Peyer's patch (tissue), 4 donors: Measurements from ENCODE around the gene RRP9. TPM values are rescaled to one million over a fixed set of nuclear protein-coding genes. Genes with fewer than 3 reads are reported as not detected.
"Not testable (repeated sequence)": the region's sequence is repeated elsewhere in the genome, so short reads cannot be mapped to it uniquely, and the experiment has no call there.

Experiments used
- DNase-seq, 3 donors: peaks; one replicate each; pipeline ENCODE4 v3.0.0-alpha.2; 2017 to 2019
- H3K27ac ChIP-seq, 4 donors: fragments of 200-600 bp; sonication (generic); one replicate each; pipeline ENCODE4 v1.5.1; 2016 to 2019
- H3K27me3 ChIP-seq, 2 donors: fragments of 200-600 bp; sonication (generic); one replicate each; pipeline ENCODE4 v1.5.1; 2019
- H3K36me3 ChIP-seq, 3 donors: fragments of 200-600 bp; sonication (generic); one replicate each; pipeline ENCODE4 v1.5.1; 2016 to 2019
- H3K4me1 ChIP-seq, 4 donors: fragments of 200-600 bp; sonication (generic); one replicate each; pipeline ENCODE4 v1.5.1; 2016 to 2019
- H3K4me3 ChIP-seq, 4 donors: fragments of 200-600 bp; sonication (generic); 1 replicate in 3 of 4; 2 replicates in 1 of 4; pipeline ENCODE4 v1.5.1; 2016 to 2019; ENCODE audit warnings: mild to moderate bottlenecking in 1 of 4
- H3K9me3 ChIP-seq, 4 donors: fragments of 200-600 bp; sonication (generic); one replicate each; pipeline ENCODE4 v1.5.1; 2016 to 2019; ENCODE audit warnings: mild to moderate bottlenecking in 1 of 4
- POLR2A ChIP-seq, 2 donors: fragments of 450-650 bp; IDR thresholded peaks; one replicate each; pipeline ENCODE4 v1.5.1; 2017; ENCODE audit warnings: antibody characterized with exemption in 2 of 2, mild to moderate bottlenecking in 2 of 2, moderate library complexity in 2 of 2
- total RNA-seq, 4 donors: library from RNA; depleted of rRNA; stranded (reverse); fragments of >200 nt; gene quantifications; one replicate each; pipeline ENCODE4 v1.1.0, GENCODE V29; 2016
- TF ChIP-seq, protein P1 (sequence below), 6 experiments: fragments of 450-650 bp in 4 of 6; fragments of 200-600 bp in 2 of 6; sonication (generic) in 1 of 6; IDR thresholded peaks; one replicate each; pipeline ENCODE4 v1.5.1; 2017 to 2019; ENCODE audit warnings: antibody characterized with exemption in 6 of 6, mild to moderate bottlenecking in 3 of 6, moderate library complexity in 1 of 6

The RRP9 gene
- total RNA-seq, 4 donors from 2014 or later = 4.7 to 17.3 (median 7.7) TPM

DNA sequence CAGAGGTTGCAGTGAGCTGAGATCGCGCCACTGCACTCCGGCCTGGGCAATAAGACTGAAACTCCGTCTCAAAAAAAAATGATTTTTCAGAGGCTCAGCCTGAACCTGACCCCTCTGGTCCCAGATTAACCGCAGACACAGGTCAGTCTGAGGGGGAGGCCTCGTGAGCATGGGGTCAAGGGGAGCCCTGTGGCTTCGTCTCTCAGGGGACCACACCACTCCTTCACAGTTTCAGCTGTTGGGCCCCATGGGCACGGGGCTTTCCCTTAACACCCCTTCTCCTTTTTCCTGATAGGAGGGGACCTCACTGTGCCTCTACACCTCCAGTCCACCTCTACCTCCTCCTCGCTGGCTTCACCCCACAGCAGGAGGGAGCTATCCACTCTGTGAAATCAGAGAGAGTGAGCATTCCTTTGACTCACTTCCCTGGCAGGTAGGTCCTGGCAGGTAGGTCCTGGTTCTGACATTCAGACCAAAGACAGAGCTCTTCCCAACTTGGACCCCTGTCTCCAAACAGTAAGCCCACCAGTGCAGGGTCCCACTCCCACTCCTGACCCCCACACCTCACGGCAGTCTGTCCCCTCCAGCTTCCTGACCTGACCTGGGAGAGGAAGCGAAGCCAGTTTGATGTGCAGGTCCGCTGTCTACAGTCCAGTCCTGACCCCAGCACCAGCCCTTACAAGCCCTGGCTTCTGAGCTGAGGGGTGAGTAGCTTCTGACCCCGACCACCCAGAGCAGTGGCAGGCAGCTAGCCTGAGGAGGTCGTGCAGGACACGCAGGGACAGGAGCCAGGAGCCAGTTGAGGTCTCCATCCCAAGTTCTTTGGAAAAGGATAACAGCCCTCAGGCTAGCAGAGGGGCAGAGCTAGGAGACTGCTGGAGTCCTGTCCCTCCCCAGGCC is 9.0 kb downstream of the RRP9 start:
- Histone ChIP-seq H3K36me3 (peaks cover 0 to 55% (median 0%) of the 10 kb centered on the region in 3 donors), H3K9me3 (no peaks in the 10 kb centered on the region), H3K4me1 (no peaks in the 10 kb centered on the region), H3K4me3 (no peak overlapping the region), H3K27me3 (no peaks in the 10 kb centered on the region), H3K27ac (no peak overlapping the region)
- TF ChIP-seq, protein P1, sequence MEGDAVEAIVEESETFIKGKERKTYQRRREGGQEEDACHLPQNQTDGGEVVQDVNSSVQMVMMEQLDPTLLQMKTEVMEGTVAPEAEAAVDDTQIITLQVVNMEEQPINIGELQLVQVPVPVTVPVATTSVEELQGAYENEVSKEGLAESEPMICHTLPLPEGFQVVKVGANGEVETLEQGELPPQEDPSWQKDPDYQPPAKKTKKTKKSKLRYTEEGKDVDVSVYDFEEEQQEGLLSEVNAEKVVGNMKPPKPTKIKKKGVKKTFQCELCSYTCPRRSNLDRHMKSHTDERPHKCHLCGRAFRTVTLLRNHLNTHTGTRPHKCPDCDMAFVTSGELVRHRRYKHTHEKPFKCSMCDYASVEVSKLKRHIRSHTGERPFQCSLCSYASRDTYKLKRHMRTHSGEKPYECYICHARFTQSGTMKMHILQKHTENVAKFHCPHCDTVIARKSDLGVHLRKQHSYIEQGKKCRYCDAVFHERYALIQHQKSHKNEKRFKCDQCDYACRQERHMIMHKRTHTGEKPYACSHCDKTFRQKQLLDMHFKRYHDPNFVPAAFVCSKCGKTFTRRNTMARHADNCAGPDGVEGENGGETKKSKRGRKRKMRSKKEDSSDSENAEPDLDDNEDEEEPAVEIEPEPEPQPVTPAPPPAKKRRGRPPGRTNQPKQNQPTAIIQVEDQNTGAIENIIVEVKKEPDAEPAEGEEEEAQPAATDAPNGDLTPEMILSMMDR (IDR thresholded peaks at IDR 0.05) = no peak
- TF ChIP-seq POLR2A (IDR thresholded peaks at IDR 0.05) = no peak
- DNase-seq = no peak

DNA sequence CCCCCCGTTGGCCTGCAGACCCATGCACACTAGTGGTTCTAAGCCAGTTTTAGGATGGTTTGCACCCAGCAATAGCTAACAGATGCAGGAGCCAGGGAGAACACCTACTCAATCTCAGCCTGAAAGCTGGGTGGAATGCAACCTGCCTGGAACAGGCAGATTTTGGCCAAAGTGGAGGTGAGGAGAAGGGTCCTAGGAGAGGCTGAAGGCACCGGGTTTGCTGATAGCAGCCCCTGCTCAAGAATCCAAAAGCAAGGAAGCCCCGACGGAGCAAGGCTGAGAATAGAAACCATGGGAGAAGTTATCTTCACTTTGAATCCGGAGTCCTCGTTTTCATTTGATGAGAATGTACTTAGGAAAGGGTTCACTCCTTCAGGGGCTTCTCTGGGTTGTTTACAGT is 9.9 kb downstream of the RRP9 start:
- DNase-seq = no peak
- Histone ChIP-seq H3K9me3 (no peaks in the 10 kb centered on the region), H3K36me3 (peaks cover 0 to 45% (median 0%) of the 10 kb centered on the region in 3 donors), H3K4me1 (no peaks in the 10 kb centered on the region), H3K4me3 (no peak overlapping the region), H3K27me3 (no peaks in the 10 kb centered on the region), H3K27ac (no peak overlapping the region)
- TF ChIP-seq POLR2A (IDR thresholded peaks at IDR 0.05) = no peak
- TF ChIP-seq, protein P1 (IDR thresholded peaks at IDR 0.05) = no peak

DNA sequence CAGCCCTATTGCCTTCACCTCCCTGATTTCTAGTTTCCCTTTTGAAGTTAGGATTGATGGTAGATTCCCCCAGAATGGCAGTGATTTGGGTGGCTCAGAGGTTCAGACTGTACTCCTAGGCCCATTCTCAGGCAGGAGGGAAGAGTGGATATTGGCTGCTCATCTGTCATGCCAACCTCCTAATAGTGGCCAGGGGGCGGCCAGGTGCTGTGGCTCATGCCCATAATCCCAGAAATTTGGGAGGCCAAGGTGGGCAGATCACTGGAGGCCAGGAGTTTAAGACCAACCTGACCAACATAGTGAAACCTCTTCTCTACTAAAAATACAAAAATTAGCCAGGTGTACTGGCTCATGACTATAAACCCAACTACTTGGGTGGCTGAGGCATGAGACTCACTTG is 11.3 kb downstream of the RRP9 start:
- H3K27me3 ChIP-seq = no peaks in the 10 kb centered on the region
- no peaks in the 10 kb centered on the region for H3K4me1 ChIP-seq
- DNase-seq = no peak
- TF ChIP-seq, protein P1 (IDR thresholded peaks at IDR 0.05) = no peak
- no peak for TF ChIP-seq POLR2A (IDR thresholded peaks at IDR 0.05)
- H3K27ac ChIP-seq = no peak overlapping the region
- H3K36me3 ChIP-seq = peaks cover 0 to 32% (median 0%) of the 10 kb centered on the region in 3 donors
- no peaks in the 10 kb centered on the region for H3K9me3 ChIP-seq
- no peak overlapping the region for H3K4me3 ChIP-seq

DNA sequence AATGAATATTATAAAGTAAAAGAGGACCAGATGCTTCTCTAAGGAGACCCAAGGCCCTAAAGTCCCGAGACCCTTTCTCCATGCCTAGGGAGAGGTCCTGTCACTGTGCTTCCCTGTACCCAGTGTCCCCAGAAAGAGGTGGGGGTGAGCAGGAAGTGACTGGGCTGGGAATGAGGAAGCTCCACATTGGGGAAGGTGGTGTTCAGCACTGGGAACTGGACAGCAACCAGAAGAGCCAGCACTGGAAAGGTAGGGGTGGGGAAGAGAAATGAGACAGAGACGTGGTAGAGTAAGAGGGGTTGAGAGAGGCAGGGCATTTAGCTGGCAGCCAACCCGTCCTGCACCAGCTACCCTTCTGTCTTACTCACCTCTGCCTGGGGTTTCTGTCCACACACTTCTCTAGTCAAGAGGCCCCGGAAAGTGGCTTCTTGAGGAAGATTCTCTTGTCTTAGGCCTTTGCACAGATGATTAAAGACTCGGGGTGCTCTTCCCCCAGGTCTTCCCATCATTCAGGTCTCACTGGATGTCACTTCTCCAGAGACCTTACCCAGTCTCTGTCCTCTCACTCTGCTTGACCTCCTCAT is 12.2 kb downstream of the RRP9 start:
- TF ChIP-seq, protein P1 (IDR thresholded peaks at IDR 0.05) = no peak
- TF ChIP-seq POLR2A (IDR thresholded peaks at IDR 0.05) = no peak
- no peak for DNase-seq
- peaks cover 0 to 23% (median 0%) of the 10 kb centered on the region in 3 donors for H3K36me3 ChIP-seq

DNA sequence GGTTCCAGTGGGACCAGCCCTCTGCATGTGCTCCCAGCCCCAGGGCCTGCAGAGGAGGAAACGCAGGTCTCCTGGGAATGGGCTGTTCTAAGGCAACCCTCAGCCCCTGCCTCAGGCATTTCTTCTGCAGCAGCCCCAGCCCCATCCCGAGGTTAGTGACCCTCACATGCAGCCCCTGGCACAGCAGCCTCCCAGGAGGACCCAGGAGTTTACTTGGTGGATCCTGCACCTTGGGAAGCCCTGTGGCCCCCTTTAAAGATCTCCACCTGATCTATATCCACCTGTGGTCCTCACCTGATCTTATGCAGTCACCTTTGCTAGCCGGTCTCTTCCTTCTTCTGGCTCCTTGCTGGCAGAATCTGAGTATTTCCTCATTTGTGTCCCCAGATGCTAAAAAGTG is 12.7 kb downstream of the RRP9 start:
- not testable (repeated sequence) for H3K4me1 ChIP-seq, H3K9me3 ChIP-seq, H3K27ac ChIP-seq, H3K4me3 ChIP-seq, DNase-seq, H3K27me3 ChIP-seq
- H3K36me3 ChIP-seq = peaks cover 0 to 17% (median 0%) of the 10 kb centered on the region in 3 donors

More for the DNA sequence above, 12.2 kb downstream of the RRP9 start:
- H3K27me3 ChIP-seq = no peaks in the 10 kb centered on the region
- no peak overlapping the region for H3K4me3 ChIP-seq
- no peaks in the 10 kb centered on the region for H3K9me3 ChIP-seq
- H3K27ac ChIP-seq = no peak overlapping the region
- no peaks in the 10 kb centered on the region for H3K4me1 ChIP-seq

DNA sequence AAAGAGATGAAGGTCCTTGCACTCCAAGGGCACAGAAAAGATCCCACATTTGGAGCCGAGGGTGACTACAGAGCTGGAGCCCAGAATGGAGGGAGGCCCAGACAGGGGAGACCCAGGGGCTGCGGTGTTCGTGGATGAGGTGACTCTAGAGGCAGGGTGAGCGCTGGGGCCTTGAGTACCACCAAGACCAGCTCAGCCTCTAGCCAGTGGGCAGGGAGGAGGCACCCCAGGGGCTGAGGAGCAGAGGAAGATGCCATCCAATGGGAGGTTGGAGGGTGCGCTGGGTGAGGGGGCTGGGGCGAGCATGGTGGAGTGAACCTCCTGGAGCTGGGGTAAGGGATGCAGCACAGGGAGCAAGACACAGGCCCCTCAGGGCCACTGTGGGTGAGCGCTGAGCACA is 13.3 kb downstream of the RRP9 start:
- no peak for DNase-seq
- TF ChIP-seq, protein P1 (IDR thresholded peaks at IDR 0.05) = no peak
- no peak for TF ChIP-seq POLR2A (IDR thresholded peaks at IDR 0.05)
- Histone ChIP-seq H3K9me3 (no peaks in the 10 kb centered on the region), H3K4me1 (no peaks in the 10 kb centered on the region), H3K27ac (no peak overlapping the region), H3K4me3 (no peak overlapping the region), H3K36me3 (peaks cover 0 to 12% (median 0%) of the 10 kb centered on the region in 3 donors), H3K27me3 (no peaks in the 10 kb centered on the region)
